Upper lobe of left lung (tissue), 4 donors: ENCODE results near the gene IL36RN.

Source experiments
- POLR2A ChIP-seq, 4 donors: fragments of 450-650 bp; IDR thresholded peaks; one replicate each; pipeline ENCODE4 v1.5.1; 2016 to 2017; ENCODE audit warnings: antibody characterized with exemption in 4 of 4, mild to moderate bottlenecking in 2 of 4
- POLR2AphosphoS5 ChIP-seq, 2 donors: sonication (generic); formaldehyde crosslinking; IDR thresholded peaks; one replicate each; pipeline ENCODE4 v1.5.1; 2017; ENCODE audit warnings: antibody characterized with exemption in 2 of 2
- TF ChIP-seq, protein P1 (sequence below), 6 experiments: fragments of 450-650 bp in 4 of 6; fragments of 200-600 bp in 2 of 6; sonication (generic) in 2 of 6; IDR thresholded peaks; one replicate each; pipeline ENCODE4 v1.5.1; 2016 to 2019; ENCODE audit warnings: antibody characterized with exemption in 6 of 6

DNA sequence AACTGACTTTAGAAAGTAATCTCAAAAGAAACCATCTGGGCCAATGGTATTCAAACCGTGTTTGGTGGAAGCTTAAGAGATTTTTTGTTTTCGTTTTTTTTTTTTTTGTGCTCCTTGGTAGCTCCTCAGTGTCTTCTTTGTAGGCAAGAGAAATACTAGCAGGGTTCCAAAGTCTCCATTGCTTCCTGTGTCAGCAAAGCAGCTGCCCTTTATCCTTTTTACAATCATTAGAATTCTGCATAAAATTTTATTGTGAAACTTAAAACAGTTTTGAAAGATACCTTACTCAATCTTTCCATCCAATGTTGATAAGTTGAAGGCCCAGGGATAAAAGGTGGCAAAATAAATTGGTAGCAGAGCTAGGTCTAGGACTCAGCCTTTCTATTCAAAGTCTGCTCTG lies 9.3 kb downstream of the IL36RN start:
- TF ChIP-seq, protein P1, sequence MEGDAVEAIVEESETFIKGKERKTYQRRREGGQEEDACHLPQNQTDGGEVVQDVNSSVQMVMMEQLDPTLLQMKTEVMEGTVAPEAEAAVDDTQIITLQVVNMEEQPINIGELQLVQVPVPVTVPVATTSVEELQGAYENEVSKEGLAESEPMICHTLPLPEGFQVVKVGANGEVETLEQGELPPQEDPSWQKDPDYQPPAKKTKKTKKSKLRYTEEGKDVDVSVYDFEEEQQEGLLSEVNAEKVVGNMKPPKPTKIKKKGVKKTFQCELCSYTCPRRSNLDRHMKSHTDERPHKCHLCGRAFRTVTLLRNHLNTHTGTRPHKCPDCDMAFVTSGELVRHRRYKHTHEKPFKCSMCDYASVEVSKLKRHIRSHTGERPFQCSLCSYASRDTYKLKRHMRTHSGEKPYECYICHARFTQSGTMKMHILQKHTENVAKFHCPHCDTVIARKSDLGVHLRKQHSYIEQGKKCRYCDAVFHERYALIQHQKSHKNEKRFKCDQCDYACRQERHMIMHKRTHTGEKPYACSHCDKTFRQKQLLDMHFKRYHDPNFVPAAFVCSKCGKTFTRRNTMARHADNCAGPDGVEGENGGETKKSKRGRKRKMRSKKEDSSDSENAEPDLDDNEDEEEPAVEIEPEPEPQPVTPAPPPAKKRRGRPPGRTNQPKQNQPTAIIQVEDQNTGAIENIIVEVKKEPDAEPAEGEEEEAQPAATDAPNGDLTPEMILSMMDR (IDR thresholded peaks at IDR 0.05) = no peak
- no peak for TF ChIP-seq POLR2AphosphoS5 (IDR thresholded peaks at IDR 0.05)
- no peak for TF ChIP-seq POLR2A (IDR thresholded peaks at IDR 0.05)
